Measurements from ENCODE around the gene KRTAP10-12.

DNA sequence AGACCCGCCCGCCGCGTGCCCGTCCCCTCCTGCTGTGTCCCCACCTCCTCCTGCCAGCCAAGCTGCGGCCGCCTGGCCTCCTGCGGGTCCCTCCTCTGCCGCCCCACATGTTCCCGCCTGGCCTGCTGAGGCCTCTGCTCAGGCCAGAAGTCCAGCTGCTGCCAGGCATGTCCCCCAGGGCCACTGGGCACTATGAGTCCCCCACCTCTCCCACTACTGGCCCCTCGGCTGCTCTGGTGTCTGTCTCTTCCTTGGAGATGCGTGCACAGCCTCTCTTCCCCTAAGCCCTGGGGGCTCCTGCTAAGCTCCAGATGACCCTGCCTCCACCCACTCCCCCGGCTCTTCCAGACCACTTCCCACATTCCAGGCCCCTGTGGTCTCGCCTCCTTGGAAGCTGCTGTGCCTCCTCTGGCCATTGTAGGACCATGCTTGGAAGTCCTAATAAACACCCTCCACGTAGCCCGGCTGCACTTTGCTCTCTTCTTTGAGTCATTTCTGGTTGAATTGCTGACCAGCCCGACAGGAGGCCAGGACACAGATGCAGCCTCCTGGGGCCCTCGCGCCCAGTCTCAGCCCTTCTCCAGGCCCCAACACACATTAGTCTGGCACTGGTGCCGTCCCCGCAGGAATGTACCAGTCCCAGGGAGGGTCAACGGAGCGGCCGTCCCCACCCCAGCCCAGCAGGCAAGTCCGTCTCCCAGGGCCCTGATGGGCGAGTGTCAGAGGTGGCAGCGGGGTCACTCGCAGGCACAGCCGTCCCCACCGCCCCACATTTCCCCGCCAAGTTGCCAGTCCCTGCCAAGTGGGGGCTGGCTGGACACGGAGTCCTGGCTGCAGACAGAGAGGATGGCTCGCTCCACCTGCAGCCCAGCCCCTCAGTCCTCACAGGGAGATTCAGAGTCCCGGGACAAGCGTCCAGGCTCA, 1.1 kb downstream of the KRTAP10-12 start:
- TF ChIP-seq TAF1 (IDR thresholded peaks at IDR 0.05; ENCODE audit: low read depth, low read length): no peak
- TF ChIP-seq POLR2A (IDR thresholded peaks at IDR 0.05; ENCODE audit: low read depth, low read length): no peak
- TF ChIP-seq POLR2AphosphoS5 (IDR thresholded peaks at IDR 0.05; ENCODE audit: low read depth, low read length): no peak
- no peak for TF ChIP-seq PAX5 (IDR thresholded peaks at IDR 0.05; ENCODE audit: insufficient read depth, low read length, severe bottlenecking)
- TF ChIP-seq SPI1 (IDR thresholded peaks at IDR 0.05; ENCODE audit: low read depth, low read length): no peak
- no peak for TF ChIP-seq POU2F2 (IDR thresholded peaks at IDR 0.05; ENCODE audit: low read depth, low read length)
